ENCODE results near the gene NRL. TPM values are rescaled to one million over a fixed set of nuclear protein-coding genes. Genes with fewer than 3 reads are reported as not detected.

NRL gene
- total and polyA plus RNA-seq, 2 donors (not counting 3 experiments of a cell fraction or from before 2014, with no cell fraction given): 0.71 to 1.1 TPM

- FAIRE-seq: no peak
- intact Hi-C loops (cut with micrococcal nuclease) (no loop called here), dilution Hi-C loops (cut with MboI; ENCODE audit: extremely low pct_ligation_motif_present, low sequenced_read_pairs) (no loop called here)
- Histone ChIP-seq H3K79me2 (ENCODE audit: control insufficient read depth, insufficient read depth, low read length) (peaks cover 25% of the 10 kb centered on the region), H3K9me1 (replicated peaks; ENCODE audit: control insufficient read depth, extremely low read depth, insufficient read depth, low read length) (no peaks in the 10 kb centered on the region), H3K9ac (replicated peaks; ENCODE audit: extremely low read depth, insufficient read depth, low read length) (no peak overlapping the region), H2AFZ (ENCODE audit: low read depth, low read length) (no peak overlapping the region), H3K9me3 (replicated peaks; ENCODE audit: control insufficient read depth, insufficient read depth, low read length) (no peaks in the 10 kb centered on the region), H3K27me3 (ENCODE audit: control insufficient read depth in 2 of 2, insufficient read depth in 2 of 2, low read length in 2 of 2) (no peaks in the 10 kb centered on the region), H3K4me3 (replicated peaks in 1 of 3; ENCODE audit: insufficient read depth in 1 of 3, low read depth in 1 of 3, low read length in 3 of 3) (no peak overlapping the region), H3K27ac (ENCODE audit: insufficient read depth, low read depth, low read length) (no peak overlapping the region), H3K36me3 (ENCODE audit: control insufficient read depth in 2 of 2, extremely low read depth in 1 of 2, insufficient read depth in 2 of 2, low read length in 2 of 2) (peaks cover 5 to 25% of the 10 kb centered on the region in 2 experiments), H3K4me2 (ENCODE audit: insufficient read depth, low read length) (no peak overlapping the region), H4K20me1 (replicated peaks; ENCODE audit: control insufficient read depth, extremely low read depth, insufficient read depth, low read length) (no peaks in the 10 kb centered on the region), H3K4me1 (ENCODE audit: control insufficient read depth, extremely low read depth, insufficient read depth, low read length) (peaks cover 16% of the 10 kb centered on the region)
- CTCF ChIA-PET: interaction anchor here (7.8 kb wide), 1 partner anchor 11 kb away, joined by 63 read pairs; the partner anchor contains the start of gene IRF9
- DNase-seq (ENCODE audit: low read depth, low spot score): no peak
- BruUV-seq (replicated peaks): no TSS peak
- POLR2A ChIA-PET: no interaction called here
- TF ChIP-seq JUN (IDR thresholded peaks at IDR 0.05; ENCODE audit: borderline replicate concordance, insufficient read depth, insufficient read length, low read depth) (no peak), CTCF (IDR thresholded peaks at IDR 0.05; ENCODE audit: extremely low read depth in 1 of 2, insufficient read depth in 1 of 2, low read depth in 1 of 2, low read length in 2 of 2) (no peak), POLR2AphosphoS5 (IDR thresholded peaks at IDR 0.05; ENCODE audit: insufficient read depth, low read depth, low read length) (no peak)
These were observed 35.3 kb upstream of the NRL start for GRCh38 chr14:24150061-24150460.

GRCh38 chr14:24149302-24149969, 34.7 kb upstream of the NRL start:
- no TSS peak for BruUV-seq (replicated peaks)
- Histone ChIP-seq H3K4me2 (ENCODE audit: insufficient read depth, low read length) (no peak overlapping the region), H3K4me1 (ENCODE audit: control insufficient read depth, extremely low read depth, insufficient read depth, low read length) (peaks cover 16% of the 10 kb centered on the region), H3K4me3 (replicated peaks in 1 of 3; ENCODE audit: insufficient read depth in 1 of 3, low read depth in 1 of 3, low read length in 3 of 3) (no peak overlapping the region), H2AFZ (ENCODE audit: low read depth, low read length) (no peak overlapping the region), H3K27ac (ENCODE audit: insufficient read depth, low read depth, low read length) (no peak overlapping the region), H3K79me2 (ENCODE audit: control insufficient read depth, insufficient read depth, low read length) (peaks cover 25% of the 10 kb centered on the region), H3K36me3 (ENCODE audit: control insufficient read depth in 2 of 2, extremely low read depth in 1 of 2, insufficient read depth in 2 of 2, low read length in 2 of 2) (peaks cover 3 to 22% of the 10 kb centered on the region in 2 experiments), H4K20me1 (replicated peaks; ENCODE audit: control insufficient read depth, extremely low read depth, insufficient read depth, low read length) (no peaks in the 10 kb centered on the region), H3K27me3 (ENCODE audit: control insufficient read depth in 2 of 2, insufficient read depth in 2 of 2, low read length in 2 of 2) (no peaks in the 10 kb centered on the region), H3K9me3 (replicated peaks; ENCODE audit: control insufficient read depth, insufficient read depth, low read length) (no peaks in the 10 kb centered on the region), H3K9ac (replicated peaks; ENCODE audit: extremely low read depth, insufficient read depth, low read length) (no peak overlapping the region), H3K9me1 (replicated peaks; ENCODE audit: control insufficient read depth, extremely low read depth, insufficient read depth, low read length) (no peaks in the 10 kb centered on the region)
- no peak for FAIRE-seq
- dilution Hi-C loops (cut with MboI; ENCODE audit: extremely low pct_ligation_motif_present, low sequenced_read_pairs) (no loop called here), intact Hi-C loops (cut with micrococcal nuclease) (loop anchor here (5.0 kb wide), 3 partner anchors 148 to 283 kb away; partner anchors contain the start of genes DHRS1, NFATC4 and NOP9)
- DNase-seq (ENCODE audit: low read depth, low spot score): no peak
- POLR2A ChIA-PET: no interaction called here
- no peak for TF ChIP-seq EZH2 (IDR thresholded peaks at IDR 0.05; ENCODE audit: borderline replicate concordance, low read depth, low read length, severe bottlenecking)
- no peak for TF ChIP-seq FOS (IDR thresholded peaks at IDR 0.05; ENCODE audit: borderline replicate concordance, insufficient read depth, low read length)
- no peak for TF ChIP-seq POLR2A (IDR thresholded peaks at IDR 0.05; ENCODE audit: low read depth, low read length)
- TF ChIP-seq CTCF (IDR thresholded peaks at IDR 0.05; ENCODE audit: extremely low read depth in 1 of 2, insufficient read depth in 1 of 2, low read depth in 1 of 2, low read length in 2 of 2): no peak
- TF ChIP-seq MAX (IDR thresholded peaks at IDR 0.05; ENCODE audit: insufficient read depth, insufficient read length): no peak
- no peak for TF ChIP-seq MYC (IDR thresholded peaks at IDR 0.05; ENCODE audit: low read depth, low read length)
- TF ChIP-seq POLR2AphosphoS5 (IDR thresholded peaks at IDR 0.05; ENCODE audit: insufficient read depth, low read depth, low read length): no peak
- no peak for TF ChIP-seq GATA2 (IDR thresholded peaks at IDR 0.05; ENCODE audit: insufficient read depth, insufficient read length, low read depth, low read length)
- TF ChIP-seq JUN (IDR thresholded peaks at IDR 0.05; ENCODE audit: borderline replicate concordance, insufficient read depth, insufficient read length, low read depth): no peak
- CTCF ChIA-PET: interaction anchor here (1.0 to 7.8 kb wide), 2 partner anchors 11 to 91 kb away, joined by 6 to 63 read pairs; partner anchors contain the start of gene IRF9

All from endothelial cell of umbilical vein (primary cell).